HUES6 (cell line): ENCODE measurements around the gene COBL.

Experiments used
- H3K27ac ChIP-seq: 2 replicates; pipeline ENCODE4 v1.7.0; 2013; ENCODE audit warnings: low read depth, mild to moderate bottlenecking, low read length, inconsistent platforms
- H3K27me3 ChIP-seq: 2 replicates; pipeline ENCODE4 v1.6.1; 2013; ENCODE audit warnings: low read length; ENCODE audit not compliant: control insufficient read depth, insufficient read depth
- H3K36me3 ChIP-seq: 2 replicates; pipeline ENCODE4 v1.6.1; 2013; ENCODE audit warnings: low read length; ENCODE audit not compliant: control insufficient read depth, insufficient read depth
- H3K4me1 ChIP-seq: 2 replicates; pipeline ENCODE4 v1.6.1; 2013; ENCODE audit warnings: low read length; ENCODE audit not compliant: control insufficient read depth, insufficient read depth
- H3K4me3 ChIP-seq: 2 replicates; pipeline ENCODE4 v1.5.1; 2013; ENCODE audit warnings: low read depth, low read length
- H3K9ac ChIP-seq: one replicate; pipeline ENCODE4 v1.6.1; 2013; ENCODE audit warnings: mild to moderate bottlenecking, low read length
- H3K9me3 ChIP-seq: 2 replicates; pipeline ENCODE4 v1.6.1; 2013; ENCODE audit warnings: low read depth, low read length; ENCODE audit not compliant: control insufficient read depth, insufficient read depth

Gene COBL

DNA sequence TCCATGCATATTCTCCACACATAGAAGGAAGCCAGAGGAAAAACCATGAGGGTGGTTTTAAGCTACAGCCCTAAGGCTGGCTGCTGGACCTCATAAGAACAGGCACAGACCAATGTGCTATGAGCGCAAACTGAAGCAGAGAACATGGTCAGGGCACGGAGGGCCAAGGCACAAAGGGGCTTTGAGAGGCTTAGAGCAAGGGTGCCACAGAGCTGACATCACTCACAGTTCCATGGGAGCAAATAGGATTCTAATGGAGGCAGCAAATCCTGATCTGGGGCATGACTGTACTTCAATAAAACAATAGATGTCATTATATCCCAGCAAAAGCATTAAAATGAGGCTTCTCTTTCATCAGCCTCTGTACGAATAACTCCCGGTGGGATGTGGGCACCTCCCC, 162.4 kb downstream of the COBL start:
- H3K9ac ChIP-seq: no peak overlapping the region
- no peaks in the 10 kb centered on the region for H3K27me3 ChIP-seq
- H3K36me3 ChIP-seq: peaks cover 2% of the 10 kb centered on the region; the same call in 1 of the 2 replicates
- no peak overlapping the region for H3K27ac ChIP-seq
- H3K4me3 ChIP-seq: no peak overlapping the region
- H3K9me3 ChIP-seq: peaks cover under 1% of the 10 kb centered on the region; the same call in 1 of the 2 replicates
- peaks cover 6% of the 10 kb centered on the region for H3K4me1 ChIP-seq

DNA sequence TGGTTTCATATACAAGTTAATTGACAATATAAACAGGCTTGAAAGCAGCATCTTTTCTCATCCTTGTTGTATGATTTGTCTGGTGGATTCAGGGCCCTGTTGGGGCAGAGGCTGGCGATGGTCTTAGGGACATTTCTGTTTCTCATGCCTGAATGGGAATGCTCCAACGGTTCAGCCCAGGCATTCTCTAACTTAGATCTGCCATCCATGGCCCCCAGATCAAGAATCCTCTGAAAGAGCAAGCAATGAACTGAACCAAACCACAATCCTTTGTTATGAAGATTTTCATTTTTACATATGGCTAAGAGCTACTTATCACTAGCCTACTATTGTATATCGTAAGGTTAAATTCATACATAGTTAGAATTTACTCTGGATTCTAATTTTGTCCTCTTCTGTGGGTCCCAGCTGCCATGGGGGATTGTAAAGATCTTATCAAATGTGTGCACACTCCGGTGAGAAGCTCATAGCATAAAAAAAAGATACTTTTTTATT, 163.9 kb downstream of the COBL start:
- Histone ChIP-seq H3K36me3 (peaks cover 6% of the 10 kb centered on the region; the same call in 1 of the 2 replicates), H3K27me3 (no peaks in the 10 kb centered on the region), H3K9me3 (peaks cover 12% of the 10 kb centered on the region), H3K9ac (no peak overlapping the region), H3K27ac (no peak overlapping the region), H3K4me3 (no peak overlapping the region), H3K4me1 (peaks cover 6% of the 10 kb centered on the region)

DNA sequence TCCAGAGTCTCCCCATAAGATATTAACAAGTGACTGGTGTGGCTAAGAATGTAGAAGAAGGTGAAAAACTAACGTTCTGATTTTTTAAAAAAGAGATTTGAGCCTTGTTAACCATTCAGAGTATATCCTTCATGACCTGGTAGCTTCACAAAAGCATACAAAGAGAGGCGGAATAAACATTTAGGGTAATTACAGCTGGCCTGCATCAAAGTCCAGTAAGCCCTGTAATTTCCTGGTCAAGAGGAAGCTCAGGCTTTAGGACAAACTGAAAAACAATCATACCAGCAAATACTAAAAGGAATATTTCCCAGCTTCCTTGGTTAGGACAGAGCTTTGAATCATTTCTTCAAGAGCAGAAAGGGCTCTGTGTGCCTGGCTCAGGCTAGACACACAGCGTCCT, 165.2 kb downstream of the COBL start:
- H3K4me1 ChIP-seq: peaks cover 6% of the 10 kb centered on the region
- H3K4me3 ChIP-seq: no peak overlapping the region
- no peaks in the 10 kb centered on the region for H3K27me3 ChIP-seq
- H3K9ac ChIP-seq: no peak overlapping the region
- no peak overlapping the region for H3K27ac ChIP-seq
- peaks cover 10% of the 10 kb centered on the region for H3K36me3 ChIP-seq
- peaks cover 22% of the 10 kb centered on the region for H3K9me3 ChIP-seq

- no peaks in the 10 kb centered on the region for H3K27me3 ChIP-seq
- H3K9me3 ChIP-seq: peaks cover 26% of the 10 kb centered on the region
- H3K4me3 ChIP-seq: no peak overlapping the region
- H3K27ac ChIP-seq: no peak overlapping the region
- H3K36me3 ChIP-seq: peaks cover 10% of the 10 kb centered on the region
- no peak overlapping the region for H3K9ac ChIP-seq
- H3K4me1 ChIP-seq: peaks cover 6% of the 10 kb centered on the region
Observed at GRCh38 chr7:51150193-51150592, 166.4 kb downstream of the COBL start.

DNA sequence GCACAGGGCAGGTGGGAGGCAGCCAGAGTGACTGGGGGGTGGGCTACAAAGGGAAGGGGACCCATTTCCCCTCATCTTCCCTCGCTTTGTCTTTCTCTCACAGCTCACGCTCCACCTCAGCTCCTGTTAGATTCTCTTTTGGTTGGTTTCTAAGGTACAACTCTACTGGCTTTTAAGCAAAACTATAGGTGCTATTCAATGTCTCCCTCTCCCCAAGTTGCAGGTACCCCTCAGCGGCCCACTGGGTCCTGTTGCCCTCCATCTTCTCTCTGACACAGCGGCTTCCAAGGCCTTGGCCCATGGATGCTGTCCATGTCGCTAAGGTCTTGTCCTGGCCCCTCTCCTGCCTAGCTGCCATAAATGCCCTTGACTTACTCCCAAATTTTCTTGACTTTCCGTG, 168.4 kb downstream of the COBL start:
- Histone ChIP-seq H3K9me3 (peaks cover 26% of the 10 kb centered on the region), H3K4me3 (no peak overlapping the region), H3K4me1 (peaks cover 6% of the 10 kb centered on the region), H3K36me3 (peaks cover 10% of the 10 kb centered on the region), H3K27ac (no peak overlapping the region), H3K27me3 (no peaks in the 10 kb centered on the region), H3K9ac (no peak overlapping the region)

DNA sequence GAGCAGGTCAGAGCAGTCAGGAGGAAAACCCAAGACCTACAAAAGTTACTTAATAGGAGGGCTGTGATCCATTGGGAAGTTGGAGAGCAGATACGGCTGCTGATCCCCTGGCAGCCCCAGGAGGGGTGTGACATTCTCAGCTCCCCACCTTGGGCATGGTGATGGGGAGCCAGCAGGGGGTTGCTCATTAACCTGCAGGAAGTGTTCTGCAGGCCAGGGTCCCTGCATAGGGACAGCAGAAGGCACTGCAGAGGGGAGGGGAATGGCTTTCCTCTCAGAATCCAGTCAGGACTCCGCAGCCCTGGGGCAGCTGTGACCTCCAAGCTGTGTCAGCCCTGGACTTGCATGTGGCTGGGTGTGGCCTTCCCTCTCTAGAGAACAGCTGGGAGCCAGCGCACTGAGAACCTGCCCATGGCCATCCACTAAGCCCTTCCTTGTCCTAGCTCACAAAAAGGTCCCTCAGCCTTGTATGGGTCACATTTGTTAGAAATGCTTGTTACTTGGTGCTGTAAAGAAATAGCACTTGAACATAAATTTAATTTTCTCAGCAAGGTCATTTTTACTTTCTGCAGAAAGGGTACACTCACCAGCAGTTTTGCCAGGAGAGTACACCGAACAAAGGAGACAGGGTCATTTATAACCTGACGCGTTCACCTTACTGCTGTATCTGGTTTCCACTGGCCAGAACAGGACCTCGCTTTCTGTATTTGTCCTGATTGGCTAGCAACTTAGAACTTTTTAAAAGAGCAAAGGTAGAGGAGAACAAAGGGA, 169.6 kb downstream of the COBL start:
- peaks cover 8% of the 10 kb centered on the region for H3K4me1 ChIP-seq
- H3K9me3 ChIP-seq: peaks cover 26% of the 10 kb centered on the region
- peaks cover 10% of the 10 kb centered on the region for H3K36me3 ChIP-seq
- H3K27me3 ChIP-seq: no peaks in the 10 kb centered on the region
- no peak overlapping the region for H3K9ac ChIP-seq
- no peak overlapping the region for H3K27ac ChIP-seq
- no peak overlapping the region for H3K4me3 ChIP-seq

- Histone ChIP-seq H3K27ac (no peak overlapping the region), H3K4me3 (no peak overlapping the region), H3K27me3 (no peaks in the 10 kb centered on the region), H3K36me3 (peaks cover 8% of the 10 kb centered on the region), H3K9ac (no peak overlapping the region), H3K4me1 (peaks cover 13% of the 10 kb centered on the region), H3K9me3 (peaks cover 25% of the 10 kb centered on the region)
Observed at GRCh38 chr7:51144178-51144577, 172.4 kb downstream of the COBL start.

DNA sequence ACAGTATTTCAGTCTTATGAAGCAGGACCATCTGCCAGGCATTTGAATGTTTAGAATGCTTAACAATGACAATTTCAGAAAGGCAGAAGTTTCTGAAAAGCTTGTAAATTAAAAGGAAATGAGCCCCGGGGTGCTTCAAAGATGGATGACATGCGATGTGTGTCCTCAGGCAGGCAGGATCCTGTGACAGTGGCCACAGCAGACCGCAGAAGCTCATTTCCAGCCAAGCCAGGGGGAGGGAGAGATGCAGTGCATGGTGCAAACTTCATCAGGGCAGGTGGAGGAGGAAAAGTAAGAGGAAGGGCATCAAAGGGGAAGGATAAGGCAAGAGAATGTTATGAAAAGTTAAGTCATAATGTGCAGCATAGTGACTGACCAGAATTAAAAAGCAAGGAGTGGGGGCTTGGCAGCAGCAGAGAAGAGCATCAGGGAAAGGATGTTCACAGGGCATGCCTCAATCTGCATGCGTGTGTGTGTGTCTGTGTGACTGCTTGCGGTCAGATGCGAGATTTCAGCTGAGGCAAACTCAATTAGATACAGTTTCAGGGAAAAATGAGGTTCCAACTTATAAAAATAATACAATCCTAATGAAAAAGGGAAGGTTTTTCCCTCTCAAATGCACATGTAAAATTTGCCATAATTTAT, 173.7 kb downstream of the COBL start:
- Histone ChIP-seq H3K9ac (no peak overlapping the region), H3K27me3 (no peaks in the 10 kb centered on the region), H3K9me3 (peaks cover 14% of the 10 kb centered on the region), H3K4me1 (peaks cover 13% of the 10 kb centered on the region), H3K36me3 (peaks cover 4% of the 10 kb centered on the region; the same call in 1 of the 2 replicates), H3K27ac (no peak overlapping the region), H3K4me3 (no peak overlapping the region)

DNA sequence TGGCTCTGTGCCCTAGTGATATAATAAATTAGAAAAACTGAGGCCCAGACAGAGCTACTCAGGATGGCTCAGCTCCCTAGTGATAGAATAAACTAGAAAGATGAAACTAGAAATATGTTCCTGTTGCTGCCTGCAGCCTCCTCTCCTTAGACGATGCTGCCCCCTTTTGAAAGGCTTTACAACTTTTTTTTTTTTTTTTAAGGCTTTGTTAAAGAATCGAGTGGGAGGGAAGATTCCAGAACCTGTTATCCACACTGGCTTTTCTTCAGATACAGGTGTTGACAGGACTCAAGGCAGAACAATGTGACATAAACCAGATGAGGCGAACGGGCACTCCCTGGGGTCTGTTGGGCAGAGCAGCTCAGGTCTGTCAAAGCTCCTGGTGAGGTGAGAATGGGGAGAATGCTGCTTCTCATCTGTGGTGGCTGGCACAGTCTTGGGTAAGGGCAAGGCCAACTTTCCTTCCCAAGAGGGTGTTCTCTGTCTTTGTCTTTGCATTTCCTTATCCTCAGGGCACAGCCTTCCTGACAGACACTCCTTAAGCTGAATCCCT, 175.1 kb downstream of the COBL start:
- H3K4me1 ChIP-seq: peaks cover 13% of the 10 kb centered on the region
- no peak overlapping the region for H3K27ac ChIP-seq
- H3K4me3 ChIP-seq: no peak overlapping the region
- H3K36me3 ChIP-seq: no peaks in the 10 kb centered on the region
- H3K9me3 ChIP-seq: peaks cover 4% of the 10 kb centered on the region
- no peak overlapping the region for H3K9ac ChIP-seq
- H3K27me3 ChIP-seq: no peaks in the 10 kb centered on the region

- peaks cover 3% of the 10 kb centered on the region for H3K36me3 ChIP-seq
- no peak overlapping the region for H3K27ac ChIP-seq
- H3K4me1 ChIP-seq: peaks cover 13% of the 10 kb centered on the region
- H3K4me3 ChIP-seq: no peak overlapping the region
- no peak overlapping the region for H3K9ac ChIP-seq
- H3K27me3 ChIP-seq: no peaks in the 10 kb centered on the region
- H3K9me3 ChIP-seq: no peaks in the 10 kb centered on the region
Observed at GRCh38 chr7:51140199-51141164, 176.1 kb downstream of the COBL start.
